ENCODE data around the gene TBC1D1. TPM values are rescaled to one million over a fixed set of nuclear protein-coding genes. Genes with fewer than 3 reads are reported as not detected.

TBC1D1 gene
- total and polyA plus RNA-seq, 2 donors (not counting 3 experiments of a cell fraction or from before 2014, with no cell fraction given): 63.5 to 116 TPM

- peaks cover 3 to 4% of the 10 kb centered on the region in 2 experiments for H3K36me3 ChIP-seq (ENCODE audit: control insufficient read depth in 2 of 2, extremely low read depth in 1 of 2, insufficient read depth in 2 of 2, low read length in 2 of 2)
- H4K20me1 ChIP-seq (replicated peaks; ENCODE audit: control insufficient read depth, extremely low read depth, insufficient read depth, low read length): no peaks in the 10 kb centered on the region
- DNase-seq (ENCODE audit: low read depth, low spot score): no peak
- no peaks in the 10 kb centered on the region for H3K9me1 ChIP-seq (replicated peaks; ENCODE audit: control insufficient read depth, extremely low read depth, insufficient read depth, low read length)
- no peak overlapping the region for H2AFZ ChIP-seq (ENCODE audit: low read depth, low read length)
- ChIA-PET CTCF (interaction anchor here (1.3 kb wide), 1 partner anchor 447 kb away, joined by 3 read pairs; no protein-coding TSS in a partner anchor), POLR2A (no interaction called here)
- TF ChIP-seq GATA2 (IDR thresholded peaks at IDR 0.05; ENCODE audit: insufficient read depth, insufficient read length, low read depth, low read length) (no peak), FOS (IDR thresholded peaks at IDR 0.05; ENCODE audit: borderline replicate concordance, insufficient read depth, low read length) (no peak), POLR2A (IDR thresholded peaks at IDR 0.05; ENCODE audit: low read depth, low read length) (no peak), MYC (IDR thresholded peaks at IDR 0.05; ENCODE audit: low read depth, low read length) (no peak), CTCF (IDR thresholded peaks at IDR 0.05; ENCODE audit: extremely low read depth in 1 of 2, insufficient read depth in 1 of 2, low read depth in 1 of 2, low read length in 2 of 2) (no peak), MAX (IDR thresholded peaks at IDR 0.05; ENCODE audit: insufficient read depth, insufficient read length) (no peak), POLR2AphosphoS5 (IDR thresholded peaks at IDR 0.05; ENCODE audit: insufficient read depth, low read depth, low read length) (no peak), JUN (IDR thresholded peaks at IDR 0.05; ENCODE audit: borderline replicate concordance, insufficient read depth, insufficient read length, low read depth) (no peak), EZH2 (IDR thresholded peaks at IDR 0.05; ENCODE audit: borderline replicate concordance, low read depth, low read length, severe bottlenecking) (no peak)
- H3K4me2 ChIP-seq (ENCODE audit: insufficient read depth, low read length): no peak overlapping the region
- peaks cover 10% of the 10 kb centered on the region for H3K4me1 ChIP-seq (ENCODE audit: control insufficient read depth, extremely low read depth, insufficient read depth, low read length)
- H3K27me3 ChIP-seq (ENCODE audit: control insufficient read depth in 2 of 2, insufficient read depth in 2 of 2, low read length in 2 of 2): no peaks in the 10 kb centered on the region
- dilution Hi-C loops (cut with MboI; ENCODE audit: extremely low pct_ligation_motif_present, low sequenced_read_pairs) (no loop called here), intact Hi-C loops (cut with micrococcal nuclease) (no loop called here)
- H3K79me2 ChIP-seq (ENCODE audit: control insufficient read depth, insufficient read depth, low read length): no peaks in the 10 kb centered on the region
- FAIRE-seq: no peak
- no peak overlapping the region for H3K27ac ChIP-seq (ENCODE audit: insufficient read depth, low read depth, low read length)
- no peak overlapping the region for H3K9ac ChIP-seq (replicated peaks; ENCODE audit: extremely low read depth, insufficient read depth, low read length)
- H3K9me3 ChIP-seq (replicated peaks; ENCODE audit: control insufficient read depth, insufficient read depth, low read length): no peaks in the 10 kb centered on the region
- BruUV-seq (replicated peaks): no TSS peak
- no peak overlapping the region for H3K4me3 ChIP-seq (replicated peaks in 1 of 3; ENCODE audit: insufficient read depth in 1 of 3, low read depth in 1 of 3, low read length in 3 of 3)
Observed at GRCh38 chr4:38130884-38131283, 240.0 kb downstream of the TBC1D1 start.

All from endothelial cell of umbilical vein (primary cell).